Stimulated activated CD4-positive, alpha-beta T cell treated with anti-CD3 and anti-CD28 coated beads, Interleukin-12 subunit alpha, Interleukin-12 subunit beta, amount 100 ng/mL, for 24 hours (primary cell): Measurements from ENCODE around the gene PAIP2.
"Not testable (repeated sequence)": the region's sequence is repeated elsewhere in the genome, so short reads cannot be mapped to it uniquely, and the experiment has no call there.

Experiments used
- DNase-seq, 2 experiments: peaks; one replicate each; pipeline ENCODE4 v3.0.0-alpha.2; 2020; ENCODE audit warnings: low read depth in 2 of 2

PAIP2 gene, protein sequence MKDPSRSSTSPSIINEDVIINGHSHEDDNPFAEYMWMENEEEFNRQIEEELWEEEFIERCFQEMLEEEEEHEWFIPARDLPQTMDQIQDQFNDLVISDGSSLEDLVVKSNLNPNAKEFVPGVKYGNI

DNA sequence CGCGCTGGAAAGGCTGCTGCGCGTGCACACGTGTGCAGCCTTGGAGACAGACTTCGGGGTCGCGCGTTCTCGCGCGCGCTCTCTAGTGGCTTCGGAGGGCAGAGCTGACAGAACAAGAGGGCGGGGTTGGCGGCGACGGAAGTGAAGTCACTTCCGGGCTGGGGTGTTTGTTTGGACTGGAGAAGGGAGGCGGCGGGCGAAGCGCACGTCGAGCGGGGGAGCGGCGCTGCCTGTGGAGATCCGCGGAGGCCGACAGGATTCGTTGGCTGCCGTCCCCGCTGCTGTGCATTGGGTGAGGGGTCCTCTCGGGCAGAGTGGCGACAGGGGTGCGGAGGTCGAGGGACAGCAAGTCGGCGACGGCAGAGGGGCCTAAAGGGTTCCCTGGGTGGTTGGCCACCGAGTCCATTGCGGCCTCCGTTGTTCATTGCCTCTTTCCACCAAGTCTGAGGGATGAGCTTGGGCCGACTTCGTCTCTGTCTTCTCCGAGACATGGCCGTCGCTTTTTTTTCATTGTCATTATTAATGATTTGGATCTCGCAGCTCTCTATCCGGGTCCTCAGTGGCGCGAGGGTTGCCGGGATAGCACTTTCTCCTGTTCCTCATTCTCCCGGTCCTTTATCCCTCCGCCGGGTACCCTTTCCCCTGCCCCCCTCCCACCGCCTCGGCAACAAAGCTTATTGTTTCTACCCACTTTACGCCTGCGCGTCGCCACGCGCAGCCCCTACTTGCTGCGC is at the start of gene PAIP2:
Gene PAIP2, plus strand, starts transcription at position 166 of the 734 bp plus-strand sequence. CDS start 21,931 bp downstream, outside the sequence.
- peak; percentile 94 to 97 for DNase-seq

- no peak for DNase-seq
These were observed 48.5 kb upstream of the PAIP2 start for GRCh38 chr5:139293202-139293506.

- DNase-seq, result peak; percentile 85 to 90
These were observed 47.9 kb upstream of the PAIP2 start, which contains the start of gene MATR3 for GRCh38 chr5:139293507-139294373. Gene MATR3 (plus strand): TSS chr5:139293740. CDS start chr5:139307416, 13,676 bp downstream.

GRCh38 chr5:139294374-139295165 is 47.1 kb upstream of the PAIP2 start:
- peak in 1 of 2 experiments; percentile 48 for DNase-seq

DNA sequence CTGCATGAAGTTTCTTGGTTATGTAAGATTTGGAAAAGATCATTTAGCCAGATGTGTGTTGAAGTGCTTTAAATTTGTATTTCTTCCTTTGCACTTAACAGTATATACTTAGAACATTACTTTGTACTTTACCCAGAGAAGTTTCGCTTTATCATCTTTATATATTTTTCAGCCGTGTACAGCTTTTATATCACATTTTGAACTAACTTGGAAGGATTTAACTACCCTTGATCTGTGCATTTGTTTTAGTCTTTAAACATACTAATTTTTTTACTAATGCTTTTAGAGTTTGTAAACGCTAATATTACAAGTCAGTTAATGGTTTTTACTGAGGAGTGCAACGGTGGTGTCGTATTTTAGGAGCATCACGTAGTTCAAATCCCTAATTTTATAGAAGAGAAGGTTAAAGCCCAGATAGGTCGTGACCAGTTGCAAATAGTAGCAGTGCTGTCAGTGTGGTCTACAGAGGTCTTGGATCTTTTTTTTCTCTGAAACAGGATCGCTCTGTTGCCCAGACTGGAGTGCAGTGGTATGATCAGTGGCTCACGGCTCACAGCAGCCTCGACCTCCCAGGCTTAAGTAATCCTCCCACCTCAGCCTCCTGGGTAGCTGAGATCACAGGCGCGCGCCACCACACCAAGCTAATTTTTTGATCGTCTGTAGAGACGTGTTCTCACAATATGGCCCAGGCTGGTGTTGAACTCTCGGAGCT is 46.2 kb upstream of the PAIP2 start:
- DNase-seq, result no peak

GRCh38 chr5:139296198-139296597 is 45.5 kb upstream of the PAIP2 start:
- no peak for DNase-seq

- no peak for DNase-seq
These were observed 44.8 kb upstream of the PAIP2 start for GRCh38 chr5:139296862-139297326.

GRCh38 chr5:139297439-139298133 is 44.1 kb upstream of the PAIP2 start:
- no peak for DNase-seq

DNA sequence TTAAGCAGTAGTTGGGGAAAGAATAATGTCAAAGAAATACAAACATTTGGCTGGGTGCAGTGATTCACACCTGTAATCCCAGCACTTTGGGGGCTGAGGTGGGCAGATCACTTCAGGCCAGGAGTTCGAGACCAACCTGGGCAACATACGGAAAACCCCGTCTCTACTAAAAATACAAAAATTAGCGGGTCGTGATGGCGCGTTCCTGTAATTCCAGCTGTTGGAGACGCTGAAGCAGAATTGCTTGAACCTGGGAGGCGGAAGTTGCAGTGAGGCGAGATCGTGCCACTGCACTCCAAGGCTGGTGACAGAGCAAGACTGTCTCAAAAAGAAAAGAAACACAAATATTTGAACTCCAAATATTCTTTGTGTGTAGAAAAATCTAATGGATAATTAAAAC is 43.4 kb upstream of the PAIP2 start:
- no peak for DNase-seq

- no peak for DNase-seq
These were observed 42.2 kb upstream of the PAIP2 start for GRCh38 chr5:139299486-139299885.

DNA sequence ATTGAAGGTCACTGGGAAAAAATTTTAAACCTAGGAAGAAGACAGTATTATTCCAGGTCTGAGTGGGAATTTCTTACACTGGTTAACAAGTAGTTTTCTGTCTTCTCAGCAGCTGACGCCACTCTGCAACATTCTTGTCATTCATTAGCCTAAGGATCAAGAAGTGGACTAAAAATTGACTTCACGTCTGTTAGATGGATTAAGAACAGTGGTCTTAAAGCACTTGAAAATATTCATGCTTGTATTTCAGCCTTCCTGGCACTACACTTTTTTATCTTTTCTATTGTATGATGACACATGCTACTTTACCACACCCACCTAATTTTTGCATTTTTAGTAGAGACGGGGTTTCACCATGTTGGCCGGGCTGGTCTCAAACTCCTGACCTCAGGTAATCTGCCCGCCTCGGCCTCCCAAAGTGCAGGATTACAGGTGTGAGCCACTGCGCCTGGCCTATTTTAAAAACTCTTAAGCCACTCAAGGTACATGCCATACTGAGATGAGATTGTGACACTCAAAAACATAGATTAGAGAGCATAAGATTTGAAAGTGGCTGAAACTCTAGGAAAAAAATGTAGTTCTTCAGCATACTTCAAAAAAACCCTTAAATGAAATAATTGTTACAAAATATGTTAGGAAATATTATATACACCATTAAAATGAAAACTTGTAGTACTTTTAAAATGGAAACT is 39.7 kb upstream of the PAIP2 start:
- no peak for DNase-seq

DNA sequence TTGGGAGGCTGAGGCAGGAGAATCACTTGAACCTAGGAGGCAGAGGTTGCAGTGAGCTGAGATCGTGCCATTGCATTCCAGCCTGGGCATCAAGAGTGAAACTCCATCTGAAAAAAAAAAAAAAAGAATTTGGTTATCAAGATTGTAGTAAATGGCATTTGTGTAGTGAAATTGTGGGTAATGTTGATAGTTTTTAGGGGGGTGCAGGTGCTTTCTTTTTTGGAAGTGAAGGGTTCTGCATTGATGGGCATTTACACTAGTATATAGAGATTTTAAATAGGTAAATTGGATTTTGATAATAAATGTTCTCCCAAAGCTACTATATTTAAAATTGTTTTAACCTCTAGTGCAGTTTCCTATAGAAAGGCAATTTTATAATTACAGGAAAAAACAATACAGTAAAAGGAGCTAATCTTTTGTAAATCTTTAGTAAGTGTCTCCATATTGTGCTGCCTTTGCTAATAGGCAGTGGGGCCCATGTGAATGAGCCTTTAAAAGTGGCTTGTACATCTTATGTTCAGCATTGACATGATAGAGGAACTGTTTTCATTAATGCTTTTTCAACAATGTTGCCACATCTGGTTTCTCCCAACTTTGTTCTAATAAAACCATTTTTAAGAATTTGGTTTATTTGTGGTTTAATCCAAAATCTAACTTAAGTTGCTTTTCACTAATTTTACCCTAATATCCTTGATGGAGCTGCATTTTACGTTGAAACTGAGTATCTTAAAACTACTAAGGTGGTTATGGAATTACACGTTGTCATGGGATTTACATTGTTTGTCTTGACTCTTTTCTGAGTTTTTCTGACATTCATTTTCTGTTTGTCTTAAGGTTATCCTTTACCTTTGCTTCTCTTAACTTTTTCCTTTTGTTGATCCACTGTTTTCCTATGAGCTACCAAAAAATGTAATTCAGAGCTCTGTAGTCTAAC is 37.0 kb upstream of the PAIP2 start:
- DNase-seq, result no peak

DNA sequence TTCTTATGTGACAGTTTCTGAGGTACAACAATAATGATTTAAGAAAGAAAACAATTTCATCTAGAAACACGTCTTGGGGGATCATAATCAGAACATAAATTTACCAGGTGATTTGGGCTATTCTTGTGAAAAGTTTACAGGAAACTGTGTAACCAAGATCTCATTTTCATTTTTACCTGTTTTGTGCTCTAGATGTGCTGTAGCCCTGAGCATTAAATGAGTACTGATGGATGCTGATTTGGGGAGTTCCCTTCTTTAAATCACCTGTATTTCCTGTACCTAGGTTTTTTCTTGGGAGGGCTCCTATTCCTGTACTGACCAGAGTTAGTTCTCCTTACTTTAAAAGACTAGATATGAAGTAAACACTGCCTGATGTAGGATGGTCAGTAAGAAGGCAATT is 35.5 kb upstream of the PAIP2 start:
- DNase-seq, result no peak

DNA sequence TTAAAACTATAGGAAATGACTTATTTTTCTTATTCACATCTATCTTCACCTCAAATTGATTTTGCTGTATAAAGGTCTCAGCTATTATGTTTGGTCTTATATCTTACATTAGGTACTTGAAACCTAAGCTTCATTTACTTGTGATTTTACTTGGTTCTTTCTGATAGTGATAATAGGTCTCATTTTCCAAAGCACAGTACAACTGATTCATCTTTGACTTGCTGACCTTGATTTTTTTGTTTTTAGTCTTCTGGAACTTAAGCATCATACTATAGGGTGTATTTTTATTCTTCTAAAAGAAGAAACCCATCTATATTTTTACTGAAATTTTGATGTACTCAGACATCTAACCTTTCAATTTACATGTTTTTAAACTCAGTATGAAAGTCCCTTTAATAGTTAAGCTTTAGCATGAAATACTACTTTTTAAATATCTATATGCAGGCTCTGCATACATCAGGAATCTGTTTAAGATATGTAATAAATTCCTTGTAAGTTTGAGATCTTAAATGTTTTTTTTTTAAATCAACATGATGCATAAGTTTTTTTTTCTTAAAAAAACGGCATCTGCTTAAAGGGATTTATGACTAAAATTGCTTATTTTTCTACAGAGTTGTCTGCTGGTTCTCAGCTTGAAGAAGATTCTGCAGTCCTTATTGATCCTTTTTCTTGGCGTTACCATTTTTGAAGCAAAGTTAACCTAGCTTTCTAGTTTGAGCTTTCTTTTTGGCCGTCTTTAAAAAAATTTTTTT is 34.9 kb upstream of the PAIP2 start:
- DNase-seq, result no peak

- DNase-seq, result no peak
These were observed 32.9 kb upstream of the PAIP2 start for GRCh38 chr5:139308797-139309196.

- not testable (repeated sequence) for DNase-seq
These were observed 30.9 kb upstream of the PAIP2 start for GRCh38 chr5:139310715-139311186.

DNA sequence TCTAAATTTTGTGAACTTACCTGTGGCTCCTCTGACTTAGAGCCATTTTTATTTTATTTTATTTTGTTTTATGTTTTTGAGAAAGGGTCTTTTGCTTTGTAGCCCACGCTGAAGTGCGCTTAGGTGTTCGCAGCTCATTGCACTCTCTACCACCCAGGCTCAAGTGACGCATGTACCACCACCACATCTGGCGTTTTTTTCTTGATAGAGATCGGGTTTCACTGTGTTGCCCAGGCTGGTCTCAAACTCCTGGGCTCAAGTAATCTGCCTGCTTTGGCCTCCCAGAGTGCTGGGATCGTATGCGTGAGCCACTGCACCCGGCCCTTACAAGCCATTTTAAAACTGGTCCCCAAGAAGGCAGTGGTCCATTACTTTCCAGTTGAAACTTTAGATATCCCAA is 29.6 kb upstream of the PAIP2 start:
- DNase-seq, result no peak

DNA sequence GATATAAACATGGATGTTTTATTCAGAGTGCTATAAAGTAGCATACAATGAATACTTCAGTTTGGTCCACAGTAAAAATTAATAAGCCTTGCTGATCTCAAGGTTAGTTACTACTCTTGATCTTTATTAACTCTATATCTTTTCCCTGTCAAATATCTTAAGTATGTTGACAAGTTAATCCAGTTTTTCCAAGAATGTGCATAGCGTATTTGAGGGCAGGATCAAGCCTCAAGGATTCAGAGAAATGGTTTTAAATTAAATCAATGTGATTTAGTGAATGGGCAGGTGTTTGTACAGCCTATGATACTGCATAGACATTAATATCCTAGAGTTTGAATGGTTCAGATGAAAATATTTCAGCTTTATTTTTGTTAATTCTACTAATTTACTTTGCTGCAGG is 27.4 kb upstream of the PAIP2 start:
- DNase-seq, result no peak
